Hepatocyte (in vitro differentiated cells): ENCODE results near the gene PPM1F.

Experiments
- CTCF ChIP-seq: fragments of 200-600 bp; sonication (generic); IDR thresholded peaks from 2 replicates; pipeline ENCODE4 v1.5.1; 2016; ENCODE audit warnings: antibody characterized with exemption, mild to moderate bottlenecking; ENCODE audit not compliant: poor library complexity
- EZH2 ChIP-seq: fragments of 200-600 bp; sonication (generic); IDR thresholded peaks from 2 replicates; pipeline ENCODE4 v1.6.1; 2016; ENCODE audit warnings: antibody characterized with exemption, mild to moderate bottlenecking, borderline replicate concordance

GRCh38 chr22:21991774-21992173, 39.1 kb upstream of the PPM1F start:
- TF ChIP-seq CTCF = no peak
- no peak for TF ChIP-seq EZH2
